ENCODE data around the gene KRT81.

DNA sequence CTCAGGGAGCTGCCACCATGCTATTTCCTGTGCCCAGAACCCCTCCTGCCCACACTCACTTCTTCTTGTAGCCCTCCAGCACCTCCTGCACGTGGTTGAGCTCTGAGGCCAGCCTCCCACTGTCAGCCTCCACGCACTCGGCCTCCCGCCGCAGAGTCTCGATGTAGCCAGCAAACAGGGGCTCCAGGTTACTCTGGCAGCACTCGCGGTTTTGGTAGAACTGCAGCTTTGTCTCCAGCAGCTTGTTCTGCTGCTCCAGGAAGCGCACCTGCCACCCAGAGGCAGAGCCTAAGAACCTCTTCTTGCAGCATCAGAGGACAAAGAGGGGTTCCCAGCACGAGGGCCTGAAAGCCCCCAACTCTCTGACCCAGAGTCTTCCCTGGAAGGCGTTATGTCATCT lies 27.8 kb upstream of the KRT81 start:
- TF ChIP-seq, protein P1, sequence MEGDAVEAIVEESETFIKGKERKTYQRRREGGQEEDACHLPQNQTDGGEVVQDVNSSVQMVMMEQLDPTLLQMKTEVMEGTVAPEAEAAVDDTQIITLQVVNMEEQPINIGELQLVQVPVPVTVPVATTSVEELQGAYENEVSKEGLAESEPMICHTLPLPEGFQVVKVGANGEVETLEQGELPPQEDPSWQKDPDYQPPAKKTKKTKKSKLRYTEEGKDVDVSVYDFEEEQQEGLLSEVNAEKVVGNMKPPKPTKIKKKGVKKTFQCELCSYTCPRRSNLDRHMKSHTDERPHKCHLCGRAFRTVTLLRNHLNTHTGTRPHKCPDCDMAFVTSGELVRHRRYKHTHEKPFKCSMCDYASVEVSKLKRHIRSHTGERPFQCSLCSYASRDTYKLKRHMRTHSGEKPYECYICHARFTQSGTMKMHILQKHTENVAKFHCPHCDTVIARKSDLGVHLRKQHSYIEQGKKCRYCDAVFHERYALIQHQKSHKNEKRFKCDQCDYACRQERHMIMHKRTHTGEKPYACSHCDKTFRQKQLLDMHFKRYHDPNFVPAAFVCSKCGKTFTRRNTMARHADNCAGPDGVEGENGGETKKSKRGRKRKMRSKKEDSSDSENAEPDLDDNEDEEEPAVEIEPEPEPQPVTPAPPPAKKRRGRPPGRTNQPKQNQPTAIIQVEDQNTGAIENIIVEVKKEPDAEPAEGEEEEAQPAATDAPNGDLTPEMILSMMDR (IDR thresholded peaks at IDR 0.05; ENCODE audit: low read depth, low read length, poor library complexity, severe bottlenecking): no peak
- TF ChIP-seq EZH2phosphoT487 (IDR thresholded peaks at IDR 0.05; ENCODE audit: borderline replicate concordance, low read length): no peak

Data from DOHH2 (cell line).